Endodermal cell (in vitro differentiated cells): ENCODE measurements around the gene ASPSCR1. TPM values are rescaled to one million over a fixed set of nuclear protein-coding genes. Genes with fewer than 3 reads are reported as not detected.

Source experiments
- DNase-seq: peaks from one replicate; pipeline ENCODE4 v3.0.0-alpha.2; 2017
- H3K27ac ChIP-seq: 2 replicates; pipeline ENCODE4 v1.5.1; 2013; ENCODE audit warnings: mild to moderate bottlenecking, low read depth, low read length, moderate library complexity
- H3K27me3 ChIP-seq: 2 replicates; pipeline ENCODE4 v1.6.1; 2013; ENCODE audit warnings: mild to moderate bottlenecking, low read length, moderate library complexity; ENCODE audit not compliant: insufficient read depth, control insufficient read depth, poor library complexity, severe bottlenecking
- H3K36me3 ChIP-seq: 2 replicates; pipeline ENCODE4 v1.7.0; 2013; ENCODE audit warnings: mild to moderate bottlenecking, low read length, moderate library complexity; ENCODE audit not compliant: control insufficient read depth, insufficient read depth
- H3K4me1 ChIP-seq: one replicate; pipeline ENCODE4 v1.7.0; 2013; ENCODE audit warnings: low read length; ENCODE audit not compliant: control insufficient read depth, insufficient read depth
- H3K4me3 ChIP-seq: 2 replicates; pipeline ENCODE4 v1.5.1; 2013; ENCODE audit warnings: mild to moderate bottlenecking, low read length, moderate library complexity
- H3K9ac ChIP-seq: 2 replicates; pipeline ENCODE4 v1.6.1; 2013; ENCODE audit warnings: mild to moderate bottlenecking, low read length, moderate library complexity; ENCODE audit not compliant: poor library complexity, severe bottlenecking; ENCODE audit errors: extremely low read depth
- H3K9me3 ChIP-seq: 2 replicates; pipeline ENCODE4 v1.6.1; 2013; ENCODE audit warnings: mild to moderate bottlenecking, low read length, moderate library complexity; ENCODE audit not compliant: control insufficient read depth
- H3K27ac Mint-ChIP-seq: 2 replicates; pipeline ENCODE4 v1.8.0; 2020; ENCODE audit warnings: mixed read lengths
- H3K27me3 Mint-ChIP-seq: 2 replicates; pipeline ENCODE4 v1.8.0; 2021; ENCODE audit warnings: mild to moderate bottlenecking, mixed read lengths; ENCODE audit not compliant: insufficient read depth
- H3K36me3 Mint-ChIP-seq: 2 replicates; pipeline ENCODE4 v1.8.0; 2020; ENCODE audit warnings: low read depth, mixed read lengths
- H3K4me1 Mint-ChIP-seq: 2 replicates; pipeline ENCODE4 v1.8.0; 2020; ENCODE audit warnings: mixed read lengths
- H3K4me3 Mint-ChIP-seq: 2 replicates; pipeline ENCODE4 v1.8.0; 2020; ENCODE audit warnings: mild to moderate bottlenecking, moderate library complexity, mixed read lengths
- H3K9me3 Mint-ChIP-seq: 2 replicates; pipeline ENCODE4 v1.8.0; 2020; ENCODE audit warnings: mild to moderate bottlenecking, mixed read lengths
- CTCF ChIP-seq: fragments of 200-600 bp; sonication (generic); conservative IDR thresholded peaks from 2 replicates; pipeline ENCODE4 v1.5.0; 2021; ENCODE audit warnings: antibody characterized with exemption, mild to moderate bottlenecking
- WGBS, 2 experiments: methylation state at CpG; one replicate each; pipeline versions ENCODE4 v1.1.5 to v1.1.7; 2013; ENCODE audit warnings: missing lambda C conversion rate in 2 of 2, mixed read lengths in 1 of 2; ENCODE audit not compliant: insufficient coverage in 1 of 2, insufficient read length in 1 of 2; 5-methylcytosine and 5-hydroxymethylcytosine counted together
- total RNA-seq, 2 donors: library from RNA; stranded (reverse); fragmentation: NEBNext Ultra II Directional in 1 of 2; extraction: Animal tissue kit (Norgen Biotek cat#: 25700) in 1 of 2; gene quantifications; 2 replicates in 1 of 2; 3 replicates in 1 of 2; pipeline ENCODE4 v1.2.1, GENCODE V29; 2021

Gene ASPSCR1
- total RNA-seq, 2 donors from 2014 or later, result 50.8 to 65.4 TPM

- no peak overlapping the region for H3K27ac Mint-ChIP-seq
- H3K36me3 Mint-ChIP-seq, result peaks cover 2% of the 10 kb centered on the region
- no peaks in the 10 kb centered on the region for H3K36me3 ChIP-seq
- WGBS, 2 experiments, result 81 to 88% methylated on average over 8 to 19 of the region's 19 CpGs
- no peaks in the 10 kb centered on the region for H3K27me3 Mint-ChIP-seq
- H3K4me1 Mint-ChIP-seq, result no peaks in the 10 kb centered on the region
- no peaks in the 10 kb centered on the region for H3K9me3 Mint-ChIP-seq
- H3K27me3 ChIP-seq, result no peaks in the 10 kb centered on the region
- H3K9me3 ChIP-seq, result no peaks in the 10 kb centered on the region
- no peak overlapping the region for H3K9ac ChIP-seq
- no peak for DNase-seq
- no peak overlapping the region for H3K4me3 ChIP-seq
- H3K4me3 Mint-ChIP-seq, result no peak overlapping the region
- no peaks in the 10 kb centered on the region for H3K4me1 ChIP-seq
- no peak for TF ChIP-seq CTCF
- H3K27ac ChIP-seq, result peak overlapping the region; percentile 81
Observed at GRCh38 chr17:82012640-82013295, 35.3 kb downstream of the ASPSCR1 start.

GRCh38 chr17:82013341-82013740 is 35.9 kb downstream of the ASPSCR1 start:
- Mint-ChIP-seq H3K4me3 (no peak overlapping the region), H3K36me3 (peaks cover 2% of the 10 kb centered on the region), H3K27ac (no peak overlapping the region), H3K4me1 (no peaks in the 10 kb centered on the region), H3K27me3 (no peaks in the 10 kb centered on the region), H3K9me3 (no peaks in the 10 kb centered on the region)
- H3K9ac ChIP-seq, result no peak overlapping the region
- peak overlapping the region; percentile 81 for H3K27ac ChIP-seq
- no peaks in the 10 kb centered on the region for H3K27me3 ChIP-seq
- WGBS, 2 experiments, result 82 to 94% methylated on average over 6 to 22 of the region's 22 CpGs
- H3K9me3 ChIP-seq, result no peaks in the 10 kb centered on the region
- H3K4me1 ChIP-seq, result no peaks in the 10 kb centered on the region
- no peak for DNase-seq
- no peak overlapping the region for H3K4me3 ChIP-seq
- H3K36me3 ChIP-seq, result peaks cover 2% of the 10 kb centered on the region
- TF ChIP-seq CTCF, result no peak

- no peak for TF ChIP-seq CTCF
Observed at GRCh38 chr17:82013772-82014321, 36.4 kb downstream of the ASPSCR1 start.

More at GRCh38 chr17:82013772-82014321, 36.4 kb downstream of the ASPSCR1 start:
- Histone ChIP-seq H3K9me3 (no peaks in the 10 kb centered on the region), H3K4me1 (no peaks in the 10 kb centered on the region), H3K9ac (no peak overlapping the region), H3K27me3 (no peaks in the 10 kb centered on the region), H3K36me3 (peaks cover 7% of the 10 kb centered on the region), H3K4me3 (no peak overlapping the region), H3K27ac (no peak overlapping the region)
- Mint-ChIP-seq H3K4me3 (no peak overlapping the region), H3K27ac (no peak overlapping the region), H3K27me3 (no peaks in the 10 kb centered on the region), H3K9me3 (no peaks in the 10 kb centered on the region), H3K36me3 (peaks cover 7% of the 10 kb centered on the region), H3K4me1 (no peaks in the 10 kb centered on the region)
- WGBS, 2 experiments, result 90 to 95% methylated on average over 16 of the region's 16 CpGs
- no peak for DNase-seq
